Gastrocnemius medialis (tissue), 4 donors: ENCODE measurements around the gene PRAMEF18.
"Not testable (repeated sequence)": the region's sequence is repeated elsewhere in the genome, so short reads cannot be mapped to it uniquely, and the experiment has no call there.

Experiments used
- POLR2A ChIP-seq, 2 donors: fragments of 450-650 bp; IDR thresholded peaks; one replicate each; pipeline ENCODE4 v1.6.1; 2017; ENCODE audit warnings: antibody characterized with exemption in 2 of 2, mild to moderate bottlenecking in 2 of 2, moderate library complexity in 2 of 2
- TF ChIP-seq, protein P1 (sequence below), 5 experiments: fragments of 450-650 bp in 3 of 5; fragments of 200-600 bp in 2 of 5; sonication (generic) in 2 of 5; IDR thresholded peaks in 4 of 5; conservative IDR thresholded peaks in 1 of 5; 1 replicate in 4 of 5; 2 replicates in 1 of 5; pipeline ENCODE4 v1.5.1; 2016 to 2019; ENCODE audit warnings: antibody characterized with exemption in 5 of 5, mild to moderate bottlenecking in 3 of 5, moderate library complexity in 3 of 5

DNA sequence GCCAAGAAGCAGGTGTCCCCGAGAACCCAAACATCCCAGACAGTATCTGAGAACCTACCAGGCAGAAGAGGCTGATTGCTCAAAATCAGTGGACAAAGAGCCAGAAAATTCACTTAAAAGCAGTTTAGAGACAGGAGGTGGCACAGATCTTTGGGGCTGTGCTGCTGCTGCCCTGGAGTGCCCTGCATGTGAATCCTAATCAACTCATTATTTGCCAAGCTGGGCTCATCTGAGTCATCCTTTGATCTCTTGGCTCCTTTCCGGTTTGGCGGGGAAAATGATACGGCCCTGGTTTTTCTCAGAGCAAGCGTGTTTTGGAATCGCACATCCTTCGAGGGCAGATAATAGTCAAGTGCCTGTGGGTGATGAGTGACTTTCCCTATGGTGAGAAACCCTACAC, 9.3 kb downstream of the PRAMEF18 start:
- TF ChIP-seq, protein P1, sequence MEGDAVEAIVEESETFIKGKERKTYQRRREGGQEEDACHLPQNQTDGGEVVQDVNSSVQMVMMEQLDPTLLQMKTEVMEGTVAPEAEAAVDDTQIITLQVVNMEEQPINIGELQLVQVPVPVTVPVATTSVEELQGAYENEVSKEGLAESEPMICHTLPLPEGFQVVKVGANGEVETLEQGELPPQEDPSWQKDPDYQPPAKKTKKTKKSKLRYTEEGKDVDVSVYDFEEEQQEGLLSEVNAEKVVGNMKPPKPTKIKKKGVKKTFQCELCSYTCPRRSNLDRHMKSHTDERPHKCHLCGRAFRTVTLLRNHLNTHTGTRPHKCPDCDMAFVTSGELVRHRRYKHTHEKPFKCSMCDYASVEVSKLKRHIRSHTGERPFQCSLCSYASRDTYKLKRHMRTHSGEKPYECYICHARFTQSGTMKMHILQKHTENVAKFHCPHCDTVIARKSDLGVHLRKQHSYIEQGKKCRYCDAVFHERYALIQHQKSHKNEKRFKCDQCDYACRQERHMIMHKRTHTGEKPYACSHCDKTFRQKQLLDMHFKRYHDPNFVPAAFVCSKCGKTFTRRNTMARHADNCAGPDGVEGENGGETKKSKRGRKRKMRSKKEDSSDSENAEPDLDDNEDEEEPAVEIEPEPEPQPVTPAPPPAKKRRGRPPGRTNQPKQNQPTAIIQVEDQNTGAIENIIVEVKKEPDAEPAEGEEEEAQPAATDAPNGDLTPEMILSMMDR (IDR thresholded peaks at IDR 0.05 in 4 of 5, conservative IDR thresholded peaks at IDR 0.05 in 1 of 5) = not testable (repeated sequence)
- not testable (repeated sequence) for TF ChIP-seq POLR2A (IDR thresholded peaks at IDR 0.05)
